ENCODE measurements around the gene PLPP7. TPM values are rescaled to one million over a fixed set of nuclear protein-coding genes. Genes with fewer than 3 reads are reported as not detected.

PLPP7 gene
- polyA plus RNA-seq, 1 donor (not counting 4 experiments of a cell fraction or from before 2014, with no cell fraction given): not detected

- no peaks in the 10 kb centered on the region for H3K9me3 ChIP-seq (ENCODE audit: control insufficient read depth, low read depth, low read length)
- no peak overlapping the region for H3K4me3 ChIP-seq (ENCODE audit: control insufficient read depth in 2 of 3, extremely low read depth in 1 of 3, insufficient read depth in 2 of 3, low read depth in 1 of 3, low read length in 3 of 3)
- no peaks in the 10 kb centered on the region for H3K9me1 ChIP-seq (ENCODE audit: control insufficient read depth, extremely low read depth, insufficient read depth, low read length)
- H3K4me2 ChIP-seq (ENCODE audit: control insufficient read depth, extremely low read depth, insufficient read depth, low read depth, low read length): no peak overlapping the region
- H3K9ac ChIP-seq (ENCODE audit: control insufficient read depth, extremely low read depth, insufficient read depth, low read length): no peak overlapping the region
- FAIRE-seq (no peak), DNase-seq (ENCODE audit: low read depth, low spot score) (no peak)
- dilution Hi-C loops (cut with MboI; ENCODE audit: extremely low pct_ligation_motif_present, low sequenced_read_pairs): no loop called here
- no peaks in the 10 kb centered on the region for H4K20me1 ChIP-seq (ENCODE audit: control insufficient read depth, extremely low read depth, insufficient read depth, low read length)
- H3K36me3 ChIP-seq (ENCODE audit: control insufficient read depth in 2 of 2, extremely low read depth in 1 of 2, insufficient read depth in 2 of 2, low read length in 2 of 2): no peaks in the 10 kb centered on the region
- TF ChIP-seq, protein P1, sequence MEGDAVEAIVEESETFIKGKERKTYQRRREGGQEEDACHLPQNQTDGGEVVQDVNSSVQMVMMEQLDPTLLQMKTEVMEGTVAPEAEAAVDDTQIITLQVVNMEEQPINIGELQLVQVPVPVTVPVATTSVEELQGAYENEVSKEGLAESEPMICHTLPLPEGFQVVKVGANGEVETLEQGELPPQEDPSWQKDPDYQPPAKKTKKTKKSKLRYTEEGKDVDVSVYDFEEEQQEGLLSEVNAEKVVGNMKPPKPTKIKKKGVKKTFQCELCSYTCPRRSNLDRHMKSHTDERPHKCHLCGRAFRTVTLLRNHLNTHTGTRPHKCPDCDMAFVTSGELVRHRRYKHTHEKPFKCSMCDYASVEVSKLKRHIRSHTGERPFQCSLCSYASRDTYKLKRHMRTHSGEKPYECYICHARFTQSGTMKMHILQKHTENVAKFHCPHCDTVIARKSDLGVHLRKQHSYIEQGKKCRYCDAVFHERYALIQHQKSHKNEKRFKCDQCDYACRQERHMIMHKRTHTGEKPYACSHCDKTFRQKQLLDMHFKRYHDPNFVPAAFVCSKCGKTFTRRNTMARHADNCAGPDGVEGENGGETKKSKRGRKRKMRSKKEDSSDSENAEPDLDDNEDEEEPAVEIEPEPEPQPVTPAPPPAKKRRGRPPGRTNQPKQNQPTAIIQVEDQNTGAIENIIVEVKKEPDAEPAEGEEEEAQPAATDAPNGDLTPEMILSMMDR (optimal IDR thresholded peaks at IDR 0.05 in 1 of 3, IDR thresholded peaks at IDR 0.05 in 1 of 3, conservative IDR thresholded peaks at IDR 0.05 in 1 of 3; ENCODE audit: extremely low read depth in 1 of 3, insufficient read depth in 2 of 3, low read length in 3 of 3): no peak
- H3K79me2 ChIP-seq (ENCODE audit: control insufficient read depth, insufficient read depth, low read length): no peaks in the 10 kb centered on the region
- no peaks in the 10 kb centered on the region for H3K4me1 ChIP-seq (ENCODE audit: control insufficient read depth, extremely low read depth, insufficient read depth, low read length)
- H3K27ac ChIP-seq (ENCODE audit: control insufficient read depth, insufficient read depth, low read length): no peak overlapping the region
- peaks cover 6% of the 10 kb centered on the region for H3K27me3 ChIP-seq (ENCODE audit: control insufficient read depth, extremely low read depth, insufficient read depth, low read length)
- no peak overlapping the region for H2AFZ ChIP-seq (ENCODE audit: control insufficient read depth, low read length)
Observed at GRCh38 chr9:131310833-131311554, 21.5 kb downstream of the PLPP7 start.

DNA sequence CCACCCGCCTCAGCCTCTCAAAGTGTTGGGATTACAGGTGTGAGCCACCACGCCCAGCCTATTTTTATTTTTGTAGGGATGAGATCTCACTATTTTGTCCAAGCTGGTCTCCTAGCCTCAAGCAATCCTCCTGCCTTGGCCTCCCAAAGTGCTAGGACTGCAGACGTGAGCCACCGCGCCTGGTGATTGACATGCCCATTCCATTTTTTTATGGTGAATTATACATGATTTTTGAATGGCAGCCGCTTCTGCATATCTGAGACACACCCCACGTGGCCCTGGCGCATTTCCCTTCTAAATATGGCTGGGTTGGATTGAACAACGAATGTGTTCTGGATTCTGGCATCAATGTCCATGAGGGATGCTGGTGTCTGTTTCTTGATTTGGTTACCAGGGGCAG, 22.7 kb downstream of the PLPP7 start:
- Histone ChIP-seq H3K9me1 (ENCODE audit: control insufficient read depth, extremely low read depth, insufficient read depth, low read length) (no peaks in the 10 kb centered on the region), H2AFZ (ENCODE audit: control insufficient read depth, low read length) (no peak overlapping the region), H3K9me3 (ENCODE audit: control insufficient read depth, low read depth, low read length) (no peaks in the 10 kb centered on the region), H3K9ac (ENCODE audit: control insufficient read depth, extremely low read depth, insufficient read depth, low read length) (no peak overlapping the region), H3K27ac (ENCODE audit: control insufficient read depth, insufficient read depth, low read length) (no peak overlapping the region), H4K20me1 (ENCODE audit: control insufficient read depth, extremely low read depth, insufficient read depth, low read length) (no peaks in the 10 kb centered on the region), H3K4me2 (ENCODE audit: control insufficient read depth, extremely low read depth, insufficient read depth, low read depth, low read length) (no peak overlapping the region), H3K27me3 (ENCODE audit: control insufficient read depth, extremely low read depth, insufficient read depth, low read length) (peaks cover 6% of the 10 kb centered on the region), H3K36me3 (ENCODE audit: control insufficient read depth in 2 of 2, extremely low read depth in 1 of 2, insufficient read depth in 2 of 2, low read length in 2 of 2) (no peaks in the 10 kb centered on the region), H3K79me2 (ENCODE audit: control insufficient read depth, insufficient read depth, low read length) (no peaks in the 10 kb centered on the region), H3K4me3 (ENCODE audit: control insufficient read depth in 2 of 3, extremely low read depth in 1 of 3, insufficient read depth in 2 of 3, low read depth in 1 of 3, low read length in 3 of 3) (no peak overlapping the region), H3K4me1 (ENCODE audit: control insufficient read depth, extremely low read depth, insufficient read depth, low read length) (no peaks in the 10 kb centered on the region)
- DNase-seq (ENCODE audit: low read depth, low spot score): no peak
- dilution Hi-C loops (cut with MboI; ENCODE audit: extremely low pct_ligation_motif_present, low sequenced_read_pairs): no loop called here
- TF ChIP-seq EZH2 (IDR thresholded peaks at IDR 0.05; ENCODE audit: low read length): no peak
- FAIRE-seq: no peak

Measured in keratinocyte (primary cell).